B cell (primary cell): ENCODE measurements around the gene PLEKHA8.

Source experiments
- CTCF ChIP-seq: fragments of 200-600 bp; IDR thresholded peaks from one replicate; pipeline ENCODE4 v1.8.0; 2022; ENCODE audit warnings: antibody characterized with exemption, mild to moderate bottlenecking
- EZH2 ChIP-seq: IDR thresholded peaks from 2 replicates; pipeline ENCODE4 v1.6.1; 2012; ENCODE audit warnings: borderline replicate concordance, low read depth, mild to moderate bottlenecking, moderate library complexity, low read length; ENCODE audit not compliant: insufficient read depth, poor library complexity, severe bottlenecking

- TF ChIP-seq CTCF (no peak), EZH2 (no peak)
Measured at GRCh38 chr7:30113144-30113543, 84.9 kb downstream of the PLEKHA8 start.
